ENCODE results near the gene LRRC31. TPM values are rescaled to one million over a fixed set of nuclear protein-coding genes. Genes with fewer than 3 reads are reported as not detected.

Gene LRRC31
- total and polyA plus RNA-seq, 2 experiments from 2014 or later: not detected

DNA sequence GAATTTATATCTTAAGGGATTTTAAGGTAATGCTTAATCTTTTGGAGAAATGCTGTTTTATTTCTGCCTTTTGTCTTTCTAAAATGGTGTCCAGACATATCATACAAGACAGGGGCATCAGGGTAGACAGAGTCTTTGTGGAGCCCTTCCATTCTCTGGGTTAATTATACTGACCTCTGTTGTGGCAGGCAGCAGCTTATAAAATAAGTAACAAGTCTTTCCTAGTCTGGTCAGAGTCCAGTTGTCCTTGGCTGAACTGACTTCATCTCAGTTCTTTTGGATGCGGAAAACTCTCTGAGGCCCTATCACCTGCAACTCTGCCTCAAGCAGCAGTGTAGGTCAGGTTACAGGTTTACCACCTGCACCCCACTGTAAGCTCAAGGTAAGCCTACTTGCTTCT is 77.4 kb downstream of the LRRC31 start:
- Histone ChIP-seq H3K4me3 (no peak overlapping the region), H2AFZ (no peak overlapping the region), H4K20me1 (replicated peaks; ENCODE audit: insufficient read depth) (no peaks in the 10 kb centered on the region), H3K27me3 (ENCODE audit: insufficient read depth) (no peaks in the 10 kb centered on the region), H3K4me1 (ENCODE audit: insufficient read depth) (no peaks in the 10 kb centered on the region), H3K9me2 (ENCODE audit: insufficient read depth) (no peaks in the 10 kb centered on the region), H3F3A (replicated peaks; ENCODE audit: low read depth) (no peaks in the 10 kb centered on the region), H3K79me2 (replicated peaks; ENCODE audit: insufficient read depth) (no peaks in the 10 kb centered on the region), H3K36me3 (ENCODE audit: insufficient read depth) (no peaks in the 10 kb centered on the region; the same call in 1 of the 2 replicates), H3K27ac (ENCODE audit: low read depth) (no peak overlapping the region), H3K4me2 (no peak overlapping the region)
- peaks cover 2% of the 10 kb centered on the region for H3K27me3 Mint-ChIP-seq (ENCODE audit: insufficient read depth, low read depth, poor library complexity)
- H3K4me1 Mint-ChIP-seq: no peaks in the 10 kb centered on the region
- peaks cover 8% of the 10 kb centered on the region; the same call in 2 of the 3 replicates for H3K36me3 Mint-ChIP-seq (ENCODE audit: low read depth)
- no peak overlapping the region for H3K4me3 Mint-ChIP-seq
- H3K27ac Mint-ChIP-seq: no peak overlapping the region
- ATAC-seq: no peak
- no peaks in the 10 kb centered on the region for H3K9me3 Mint-ChIP-seq
- TF ChIP-seq NANOG (IDR thresholded peaks at IDR 0.05; ENCODE audit: borderline replicate concordance) (no peak), ZNF331 (CRISPR knock-in tag; IDR thresholded peaks at IDR 0.05; ENCODE audit: low read depth) (no peak), CREB1 (CRISPR knock-in tag; IDR thresholded peaks at IDR 0.05; ENCODE audit: low read depth) (no peak), JUNB (IDR thresholded peaks at IDR 0.05; ENCODE audit: unreplicated experiment) (no peak), STAT1 (IDR thresholded peaks at IDR 0.05; ENCODE audit: unreplicated experiment) (no peak), POLR2AphosphoS5 (IDR thresholded peaks at IDR 0.05; ENCODE audit: low read depth) (no peak), EZH2 (IDR thresholded peaks at IDR 0.05; ENCODE audit: low read depth, unreplicated experiment) (no peak), ZNF114 (CRISPR knock-in tag; IDR thresholded peaks at IDR 0.05) (no peak)
- TF ChIP-seq, protein P1, sequence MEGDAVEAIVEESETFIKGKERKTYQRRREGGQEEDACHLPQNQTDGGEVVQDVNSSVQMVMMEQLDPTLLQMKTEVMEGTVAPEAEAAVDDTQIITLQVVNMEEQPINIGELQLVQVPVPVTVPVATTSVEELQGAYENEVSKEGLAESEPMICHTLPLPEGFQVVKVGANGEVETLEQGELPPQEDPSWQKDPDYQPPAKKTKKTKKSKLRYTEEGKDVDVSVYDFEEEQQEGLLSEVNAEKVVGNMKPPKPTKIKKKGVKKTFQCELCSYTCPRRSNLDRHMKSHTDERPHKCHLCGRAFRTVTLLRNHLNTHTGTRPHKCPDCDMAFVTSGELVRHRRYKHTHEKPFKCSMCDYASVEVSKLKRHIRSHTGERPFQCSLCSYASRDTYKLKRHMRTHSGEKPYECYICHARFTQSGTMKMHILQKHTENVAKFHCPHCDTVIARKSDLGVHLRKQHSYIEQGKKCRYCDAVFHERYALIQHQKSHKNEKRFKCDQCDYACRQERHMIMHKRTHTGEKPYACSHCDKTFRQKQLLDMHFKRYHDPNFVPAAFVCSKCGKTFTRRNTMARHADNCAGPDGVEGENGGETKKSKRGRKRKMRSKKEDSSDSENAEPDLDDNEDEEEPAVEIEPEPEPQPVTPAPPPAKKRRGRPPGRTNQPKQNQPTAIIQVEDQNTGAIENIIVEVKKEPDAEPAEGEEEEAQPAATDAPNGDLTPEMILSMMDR (conservative IDR thresholded peaks at IDR 0.05; ENCODE audit: low read depth in 2 of 2): no peak
- TF ChIP-seq, protein P2, sequence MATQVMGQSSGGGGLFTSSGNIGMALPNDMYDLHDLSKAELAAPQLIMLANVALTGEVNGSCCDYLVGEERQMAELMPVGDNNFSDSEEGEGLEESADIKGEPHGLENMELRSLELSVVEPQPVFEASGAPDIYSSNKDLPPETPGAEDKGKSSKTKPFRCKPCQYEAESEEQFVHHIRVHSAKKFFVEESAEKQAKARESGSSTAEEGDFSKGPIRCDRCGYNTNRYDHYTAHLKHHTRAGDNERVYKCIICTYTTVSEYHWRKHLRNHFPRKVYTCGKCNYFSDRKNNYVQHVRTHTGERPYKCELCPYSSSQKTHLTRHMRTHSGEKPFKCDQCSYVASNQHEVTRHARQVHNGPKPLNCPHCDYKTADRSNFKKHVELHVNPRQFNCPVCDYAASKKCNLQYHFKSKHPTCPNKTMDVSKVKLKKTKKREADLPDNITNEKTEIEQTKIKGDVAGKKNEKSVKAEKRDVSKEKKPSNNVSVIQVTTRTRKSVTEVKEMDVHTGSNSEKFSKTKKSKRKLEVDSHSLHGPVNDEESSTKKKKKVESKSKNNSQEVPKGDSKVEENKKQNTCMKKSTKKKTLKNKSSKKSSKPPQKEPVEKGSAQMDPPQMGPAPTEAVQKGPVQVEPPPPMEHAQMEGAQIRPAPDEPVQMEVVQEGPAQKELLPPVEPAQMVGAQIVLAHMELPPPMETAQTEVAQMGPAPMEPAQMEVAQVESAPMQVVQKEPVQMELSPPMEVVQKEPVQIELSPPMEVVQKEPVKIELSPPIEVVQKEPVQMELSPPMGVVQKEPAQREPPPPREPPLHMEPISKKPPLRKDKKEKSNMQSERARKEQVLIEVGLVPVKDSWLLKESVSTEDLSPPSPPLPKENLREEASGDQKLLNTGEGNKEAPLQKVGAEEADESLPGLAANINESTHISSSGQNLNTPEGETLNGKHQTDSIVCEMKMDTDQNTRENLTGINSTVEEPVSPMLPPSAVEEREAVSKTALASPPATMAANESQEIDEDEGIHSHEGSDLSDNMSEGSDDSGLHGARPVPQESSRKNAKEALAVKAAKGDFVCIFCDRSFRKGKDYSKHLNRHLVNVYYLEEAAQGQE (IDR thresholded peaks at IDR 0.05; ENCODE audit: unreplicated experiment): no peak
- TF ChIP-seq, protein P3, sequence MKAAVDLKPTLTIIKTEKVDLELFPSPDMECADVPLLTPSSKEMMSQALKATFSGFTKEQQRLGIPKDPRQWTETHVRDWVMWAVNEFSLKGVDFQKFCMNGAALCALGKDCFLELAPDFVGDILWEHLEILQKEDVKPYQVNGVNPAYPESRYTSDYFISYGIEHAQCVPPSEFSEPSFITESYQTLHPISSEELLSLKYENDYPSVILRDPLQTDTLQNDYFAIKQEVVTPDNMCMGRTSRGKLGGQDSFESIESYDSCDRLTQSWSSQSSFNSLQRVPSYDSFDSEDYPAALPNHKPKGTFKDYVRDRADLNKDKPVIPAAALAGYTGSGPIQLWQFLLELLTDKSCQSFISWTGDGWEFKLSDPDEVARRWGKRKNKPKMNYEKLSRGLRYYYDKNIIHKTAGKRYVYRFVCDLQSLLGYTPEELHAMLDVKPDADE (IDR thresholded peaks at IDR 0.05): no peak
- TF ChIP-seq, protein P4, sequence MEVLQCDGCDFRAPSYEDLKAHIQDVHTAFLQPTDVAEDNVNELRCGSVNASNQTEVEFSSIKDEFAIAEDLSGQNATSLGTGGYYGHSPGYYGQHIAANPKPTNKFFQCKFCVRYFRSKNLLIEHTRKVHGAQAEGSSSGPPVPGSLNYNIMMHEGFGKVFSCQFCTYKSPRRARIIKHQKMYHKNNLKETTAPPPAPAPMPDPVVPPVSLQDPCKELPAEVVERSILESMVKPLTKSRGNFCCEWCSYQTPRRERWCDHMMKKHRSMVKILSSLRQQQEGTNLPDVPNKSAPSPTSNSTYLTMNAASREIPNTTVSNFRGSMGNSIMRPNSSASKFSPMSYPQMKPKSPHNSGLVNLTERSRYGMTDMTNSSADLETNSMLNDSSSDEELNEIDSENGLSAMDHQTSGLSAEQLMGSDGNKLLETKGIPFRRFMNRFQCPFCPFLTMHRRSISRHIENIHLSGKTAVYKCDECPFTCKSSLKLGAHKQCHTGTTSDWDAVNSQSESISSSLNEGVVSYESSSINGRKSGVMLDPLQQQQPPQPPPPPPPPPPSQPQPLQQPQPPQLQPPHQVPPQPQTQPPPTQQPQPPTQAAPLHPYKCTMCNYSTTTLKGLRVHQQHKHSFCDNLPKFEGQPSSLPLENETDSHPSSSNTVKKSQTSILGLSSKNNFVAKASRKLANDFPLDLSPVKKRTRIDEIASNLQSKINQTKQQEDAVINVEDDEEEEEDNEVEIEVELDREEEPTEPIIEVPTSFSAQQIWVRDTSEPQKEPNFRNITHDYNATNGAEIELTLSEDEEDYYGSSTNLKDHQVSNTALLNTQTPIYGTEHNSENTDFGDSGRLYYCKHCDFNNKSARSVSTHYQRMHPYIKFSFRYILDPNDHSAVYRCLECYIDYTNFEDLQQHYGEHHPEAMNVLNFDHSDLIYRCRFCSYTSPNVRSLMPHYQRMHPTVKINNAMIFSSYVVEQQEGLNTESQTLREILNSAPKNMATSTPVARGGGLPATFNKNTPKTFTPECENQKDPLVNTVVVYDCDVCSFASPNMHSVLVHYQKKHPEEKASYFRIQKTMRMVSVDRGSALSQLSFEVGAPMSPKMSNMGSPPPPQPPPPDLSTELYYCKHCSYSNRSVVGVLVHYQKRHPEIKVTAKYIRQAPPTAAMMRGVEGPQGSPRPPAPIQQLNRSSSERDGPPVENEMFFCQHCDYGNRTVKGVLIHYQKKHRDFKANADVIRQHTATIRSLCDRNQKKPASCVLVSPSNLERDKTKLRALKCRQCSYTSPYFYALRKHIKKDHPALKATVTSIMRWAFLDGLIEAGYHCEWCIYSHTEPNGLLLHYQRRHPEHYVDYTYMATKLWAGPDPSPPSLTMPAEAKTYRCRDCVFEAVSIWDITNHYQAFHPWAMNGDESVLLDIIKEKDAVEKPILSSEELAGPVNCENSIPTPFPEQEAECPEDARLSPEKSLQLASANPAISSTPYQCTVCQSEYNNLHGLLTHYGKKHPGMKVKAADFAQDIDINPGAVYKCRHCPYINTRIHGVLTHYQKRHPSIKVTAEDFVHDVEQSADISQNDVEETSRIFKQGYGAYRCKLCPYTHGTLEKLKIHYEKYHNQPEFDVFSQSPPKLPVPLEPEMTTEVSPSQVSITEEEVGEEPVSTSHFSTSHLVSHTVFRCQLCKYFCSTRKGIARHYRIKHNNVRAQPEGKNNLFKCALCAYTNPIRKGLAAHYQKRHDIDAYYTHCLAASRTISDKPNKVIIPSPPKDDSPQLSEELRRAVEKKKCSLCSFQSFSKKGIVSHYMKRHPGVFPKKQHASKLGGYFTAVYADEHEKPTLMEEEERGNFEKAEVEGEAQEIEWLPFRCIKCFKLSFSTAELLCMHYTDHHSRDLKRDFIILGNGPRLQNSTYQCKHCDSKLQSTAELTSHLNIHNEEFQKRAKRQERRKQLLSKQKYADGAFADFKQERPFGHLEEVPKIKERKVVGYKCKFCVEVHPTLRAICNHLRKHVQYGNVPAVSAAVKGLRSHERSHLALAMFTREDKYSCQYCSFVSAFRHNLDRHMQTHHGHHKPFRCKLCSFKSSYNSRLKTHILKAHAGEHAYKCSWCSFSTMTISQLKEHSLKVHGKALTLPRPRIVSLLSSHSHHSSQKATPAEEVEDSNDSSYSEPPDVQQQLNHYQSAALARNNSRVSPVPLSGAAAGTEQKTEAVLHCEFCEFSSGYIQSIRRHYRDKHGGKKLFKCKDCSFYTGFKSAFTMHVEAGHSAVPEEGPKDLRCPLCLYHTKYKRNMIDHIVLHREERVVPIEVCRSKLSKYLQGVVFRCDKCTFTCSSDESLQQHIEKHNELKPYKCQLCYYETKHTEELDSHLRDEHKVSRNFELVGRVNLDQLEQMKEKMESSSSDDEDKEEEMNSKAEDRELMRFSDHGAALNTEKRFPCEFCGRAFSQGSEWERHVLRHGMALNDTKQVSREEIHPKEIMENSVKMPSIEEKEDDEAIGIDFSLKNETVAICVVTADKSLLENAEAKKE (CRISPR knock-in tag; IDR thresholded peaks at IDR 0.05): no peak
- DNase-seq (ENCODE audit: low spot score): no peak
